SK-N-SH (cell line): ENCODE measurements around the gene NIPAL3. TPM values are rescaled to one million over a fixed set of nuclear protein-coding genes. Genes with fewer than 3 reads are reported as not detected.
A peak's percentile ranks its signal among the peaks of the same experiment; 100 is the strongest.
"Not testable (repeated sequence)": the region's sequence is repeated elsewhere in the genome, so short reads cannot be mapped to it uniquely, and the experiment has no call there.

Experiments used
- CTCF ChIA-PET: fragments of 300-600, 350-600 bp; formaldehyde crosslinking; extraction: SDS; loops from one replicate; lab custom pipeline; 2021; lab: Yijun Ruan, JAX
- POLR2A ChIA-PET: fragments of 350-600 bp; sonication (Branson Sonifier 250); formaldehyde crosslinking; extraction: SDS; loops from one replicate; lab custom pipeline; 2020; ENCODE audit warnings: antibody characterized with exemption, inconsistent platforms; lab: Yijun Ruan, JAX
- DNase-seq: peaks from one replicate; pipeline ENCODE4 v3.0.0; 2012
- H2AFZ ChIP-seq: fragments of 200-600 bp; sonication (generic); 2 replicates; pipeline ENCODE4 v1.8.1; 2016; ENCODE audit warnings: antibody characterized with exemption, mild to moderate bottlenecking, low read depth
- H3F3A ChIP-seq: fragments of 200-600 bp; sonication (generic); replicated peaks from 2 replicates; pipeline ENCODE3; 2016; ENCODE audit warnings: antibody characterized with exemption, mild to moderate bottlenecking; ENCODE audit not compliant: insufficient read depth
- H3K27ac ChIP-seq, 2 experiments: fragments of 200-500 bp in 1 of 2; fragments of 200-600 bp in 1 of 2; sonication (Bioruptor generic) in 1 of 2; sonication (generic), shearing (Covaris generic) in 1 of 2; 2 replicates each; pipeline versions ENCODE4 v1.5.1 to v1.6.1; 2014 to 2016; ENCODE audit warnings: low read depth in 2 of 2, inconsistent platforms in 1 of 2, low read length in 1 of 2, mild to moderate bottlenecking in 1 of 2, mixed read lengths in 1 of 2
- H3K27me3 ChIP-seq: fragments of 200-600 bp; sonication (generic), shearing (Covaris generic); 2 replicates; pipeline ENCODE4 v1.6.1; 2016; ENCODE audit warnings: mixed run types; ENCODE audit not compliant: insufficient read depth
- H3K36me3 ChIP-seq, 2 experiments: fragments of 200-500 bp in 1 of 2; fragments of 200-600 bp in 1 of 2; sonication (Bioruptor generic) in 1 of 2; sonication (generic) in 1 of 2; replicated peaks in 1 of 2; 2 replicates each; pipeline versions ENCODE3 to v1.5.1; 2014 to 2016; ENCODE audit warnings: low read length in 1 of 2, mild to moderate bottlenecking in 1 of 2; ENCODE audit not compliant: insufficient read depth in 2 of 2, control insufficient read depth in 1 of 2
- H3K4me1 ChIP-seq, 2 experiments: fragments of 200-500 bp in 1 of 2; fragments of 200-600 bp in 1 of 2; sonication (Bioruptor generic) in 1 of 2; sonication (generic), shearing (Covaris generic) in 1 of 2; 2 replicates each; pipeline versions ENCODE4 v1.5.1 to v1.6.1; 2014 to 2016; ENCODE audit warnings: low read depth in 1 of 2, low read length in 1 of 2, mixed run types in 1 of 2; ENCODE audit not compliant: insufficient read depth in 2 of 2, control insufficient read depth in 1 of 2
- H3K4me2 ChIP-seq: fragments of 200-600 bp; sonication (generic), shearing (Covaris generic); 2 replicates; pipeline ENCODE4 v1.6.1; 2017; ENCODE audit warnings: mixed run types
- H3K4me3 ChIP-seq, 2 experiments: fragments of 200-500 bp in 1 of 2; fragments of 200-600 bp in 1 of 2; sonication (Bioruptor generic) in 1 of 2; sonication (generic), shearing (Covaris generic) in 1 of 2; 2 replicates each; pipeline versions ENCODE4 v1.5.1 to v1.8.1; 2014 to 2016; ENCODE audit warnings: low read depth in 2 of 2, inconsistent platforms in 1 of 2, low read length in 1 of 2, mild to moderate bottlenecking in 1 of 2, mixed read lengths in 1 of 2, moderate library complexity in 1 of 2
- H3K79me2 ChIP-seq: fragments of 200-600 bp; sonication (generic); 2 replicates; pipeline ENCODE4 v1.8.1; 2017; ENCODE audit warnings: mild to moderate bottlenecking; ENCODE audit not compliant: insufficient read depth
- H3K9ac ChIP-seq: fragments of 200-600 bp; sonication (generic); 2 replicates; pipeline ENCODE4 v1.6.1; 2017; ENCODE audit warnings: mixed run types
- H3K9me2 ChIP-seq: fragments of 200-600 bp; sonication (generic); 2 replicates; pipeline ENCODE4 v1.6.1; 2017; ENCODE audit warnings: mixed run types
- H3K9me3 ChIP-seq: fragments of 200-600 bp; sonication (generic); 2 replicates; pipeline ENCODE4 v1.6.1; 2017; ENCODE audit warnings: mixed run types, mild to moderate bottlenecking, moderate library complexity
- H4K20me1 ChIP-seq: fragments of 200-600 bp; sonication (generic); 2 replicates; pipeline ENCODE4 v1.6.1; 2017; ENCODE audit warnings: mild to moderate bottlenecking, mixed run types; ENCODE audit not compliant: insufficient read depth
- CHD2 ChIP-seq: fragments of 150-350 bp; IDR thresholded peaks from 2 replicates; pipeline ENCODE4 v1.6.1; 2018; ENCODE audit warnings: low read length; ENCODE audit not compliant: partially characterized antibody
- ELF1 ChIP-seq: IDR thresholded peaks from 2 replicates; pipeline ENCODE4 v1.4.0; 2012
- MEF2A ChIP-seq: IDR thresholded peaks from 2 replicates; pipeline ENCODE4 v1.4.0; 2012; ENCODE audit warnings: low read depth, borderline replicate concordance
- MXI1 ChIP-seq: IDR thresholded peaks from 2 replicates; pipeline ENCODE4 v1.6.1; 2012; ENCODE audit warnings: mild to moderate bottlenecking, low read depth, low read length, improper control_type of control experiment
- NFIC ChIP-seq: IDR thresholded peaks from 2 replicates; pipeline ENCODE4 v1.4.0; 2012; ENCODE audit warnings: borderline replicate concordance
- NRF1 ChIP-seq: IDR thresholded peaks from 2 replicates; pipeline ENCODE4 v1.6.1; 2012; ENCODE audit warnings: low read depth, mild to moderate bottlenecking, low read length
- POLR2AphosphoS5 ChIP-seq: IDR thresholded peaks from 2 replicates; pipeline ENCODE4 v1.6.1; 2012; ENCODE audit warnings: low read depth, low read length
- RAD21 ChIP-seq: IDR thresholded peaks from 2 replicates; pipeline ENCODE4 v1.6.1; 2012; ENCODE audit warnings: mild to moderate bottlenecking, low read length
- RCOR1 ChIP-seq: fragments of 150-350 bp; IDR thresholded peaks from 2 replicates; pipeline ENCODE4 v1.6.1; 2017; ENCODE audit warnings: antibody characterized with exemption, low read length
- TAF1 ChIP-seq: IDR thresholded peaks from 2 replicates; pipeline ENCODE4 v1.6.1; 2012; ENCODE audit warnings: low read depth, mild to moderate bottlenecking, low read length, moderate library complexity, borderline replicate concordance
- TCF12 ChIP-seq: IDR thresholded peaks from 2 replicates; pipeline ENCODE4 v1.4.0; 2012
- TEAD4 ChIP-seq: IDR thresholded peaks from 2 replicates; pipeline ENCODE4 v1.4.0; 2012; ENCODE audit warnings: mild to moderate bottlenecking, borderline replicate concordance; ENCODE audit not compliant: insufficient read depth
- WGBS: methylation state at CpG from one replicate; pipeline ENCODE4 v1.1.6; 2017; ENCODE audit warnings: low lambda C conversion rate; 5-methylcytosine and 5-hydroxymethylcytosine counted together
- polyA plus RNA-seq, 3 experiments: library from polyadenylated mRNA; depleted of rRNA; stranded (reverse); fragments of >200 nt; gene quantifications; 2 replicates each; pipeline ENCODE4 v1.2.3, GENCODE V29; 2012
- TF ChIP-seq, protein P1 (sequence below): IDR thresholded peaks from 2 replicates; pipeline ENCODE4 v1.4.0; 2012; ENCODE audit warnings: low read depth, borderline replicate concordance
- TF ChIP-seq, protein P2 (sequence below): IDR thresholded peaks from 2 replicates; pipeline ENCODE4; 2012
- TF ChIP-seq, protein P3 (sequence below): fragments of 200-600 bp; sonication (generic); IDR thresholded peaks from 2 replicates; pipeline ENCODE4 v1.6.1; 2017; ENCODE audit warnings: antibody characterized with exemption, mild to moderate bottlenecking, moderate library complexity

Gene NIPAL3
- polyA plus RNA-seq, 1 of the 3 experiments (the other 2 are of a cell fraction), result 20.3 TPM

DNA sequence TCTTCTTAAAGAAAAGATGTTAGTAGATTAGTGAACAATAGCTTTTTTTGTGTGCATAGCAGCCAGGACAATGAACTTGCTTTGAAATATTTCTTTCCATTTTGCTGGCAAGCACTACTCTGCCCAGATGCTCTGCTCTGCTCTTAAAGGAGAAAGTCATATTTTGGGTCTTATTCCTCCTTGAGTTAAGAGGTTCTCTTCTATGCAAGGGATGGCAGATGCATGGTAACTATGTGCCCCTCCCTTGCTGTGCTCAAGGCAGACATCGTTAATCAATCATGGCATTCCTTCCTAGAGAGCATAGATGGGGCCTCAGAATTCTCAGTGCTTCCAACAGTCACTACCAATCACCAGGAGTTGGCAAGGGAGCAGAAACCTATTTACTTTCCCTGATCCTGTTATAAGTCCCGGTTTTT, 27.6 kb downstream of the NIPAL3 start:
- Histone ChIP-seq H4K20me1 (no peaks in the 10 kb centered on the region), H3K27me3 (no peaks in the 10 kb centered on the region), H3K79me2 (no peaks in the 10 kb centered on the region), H3K9me2 (no peaks in the 10 kb centered on the region), H3K9me3 (no peaks in the 10 kb centered on the region), H3K4me1 (peaks cover 0 to 14% of the 10 kb centered on the region in 2 experiments; a peak in 1 of 4 replicates), H3K27ac (peak overlapping the region in 1 of 2 experiments; percentile 34; a peak in 2 of 4 replicates), H3F3A (no peaks in the 10 kb centered on the region), H2AFZ (no peak overlapping the region), H3K36me3 (peaks cover 0 to 8% of the 10 kb centered on the region in 2 experiments), H3K4me2 (peak overlapping the region; percentile 2; the same call in 1 of the 2 replicates), H3K9ac (no peak overlapping the region), H3K4me3 (no peak overlapping the region)
- ChIA-PET CTCF (interaction anchor here (1.0 to 2.9 kb wide), 2 partner anchors 28 to 293 kb away, joined by 3 to 16 read pairs; partner anchors contain the start of gene NIPAL3), POLR2A (no interaction called here)
- 59% methylated on average over 2 of the region's 2 CpGs for WGBS
- TF ChIP-seq ELF1 (no peak), NFIC (no peak), TAF1 (no peak), RCOR1 (no peak), CHD2 (no peak), MEF2A (no peak), TCF12 (peak; percentile 11; the same call in 1 of the 2 replicates), TEAD4 (no peak), NRF1 (no peak), POLR2AphosphoS5 (no peak), MXI1 (no peak), RAD21 (no peak)
- TF ChIP-seq, protein P1, sequence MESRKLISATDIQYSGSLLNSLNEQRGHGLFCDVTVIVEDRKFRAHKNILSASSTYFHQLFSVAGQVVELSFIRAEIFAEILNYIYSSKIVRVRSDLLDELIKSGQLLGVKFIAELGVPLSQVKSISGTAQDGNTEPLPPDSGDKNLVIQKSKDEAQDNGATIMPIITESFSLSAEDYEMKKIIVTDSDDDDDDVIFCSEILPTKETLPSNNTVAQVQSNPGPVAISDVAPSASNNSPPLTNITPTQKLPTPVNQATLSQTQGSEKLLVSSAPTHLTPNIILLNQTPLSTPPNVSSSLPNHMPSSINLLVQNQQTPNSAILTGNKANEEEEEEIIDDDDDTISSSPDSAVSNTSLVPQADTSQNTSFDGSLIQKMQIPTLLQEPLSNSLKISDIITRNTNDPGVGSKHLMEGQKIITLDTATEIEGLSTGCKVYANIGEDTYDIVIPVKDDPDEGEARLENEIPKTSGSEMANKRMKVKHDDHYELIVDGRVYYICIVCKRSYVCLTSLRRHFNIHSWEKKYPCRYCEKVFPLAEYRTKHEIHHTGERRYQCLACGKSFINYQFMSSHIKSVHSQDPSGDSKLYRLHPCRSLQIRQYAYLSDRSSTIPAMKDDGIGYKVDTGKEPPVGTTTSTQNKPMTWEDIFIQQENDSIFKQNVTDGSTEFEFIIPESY, result no peak
- TF ChIP-seq, protein P2, sequence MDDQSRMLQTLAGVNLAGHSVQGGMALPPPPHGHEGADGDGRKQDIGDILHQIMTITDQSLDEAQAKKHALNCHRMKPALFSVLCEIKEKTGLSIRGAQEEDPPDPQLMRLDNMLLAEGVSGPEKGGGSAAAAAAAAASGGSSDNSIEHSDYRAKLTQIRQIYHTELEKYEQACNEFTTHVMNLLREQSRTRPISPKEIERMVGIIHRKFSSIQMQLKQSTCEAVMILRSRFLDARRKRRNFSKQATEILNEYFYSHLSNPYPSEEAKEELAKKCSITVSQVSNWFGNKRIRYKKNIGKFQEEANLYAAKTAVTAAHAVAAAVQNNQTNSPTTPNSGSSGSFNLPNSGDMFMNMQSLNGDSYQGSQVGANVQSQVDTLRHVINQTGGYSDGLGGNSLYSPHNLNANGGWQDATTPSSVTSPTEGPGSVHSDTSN, result peak; percentile 66; the same call in 1 of the 2 replicates
- TF ChIP-seq, protein P3, sequence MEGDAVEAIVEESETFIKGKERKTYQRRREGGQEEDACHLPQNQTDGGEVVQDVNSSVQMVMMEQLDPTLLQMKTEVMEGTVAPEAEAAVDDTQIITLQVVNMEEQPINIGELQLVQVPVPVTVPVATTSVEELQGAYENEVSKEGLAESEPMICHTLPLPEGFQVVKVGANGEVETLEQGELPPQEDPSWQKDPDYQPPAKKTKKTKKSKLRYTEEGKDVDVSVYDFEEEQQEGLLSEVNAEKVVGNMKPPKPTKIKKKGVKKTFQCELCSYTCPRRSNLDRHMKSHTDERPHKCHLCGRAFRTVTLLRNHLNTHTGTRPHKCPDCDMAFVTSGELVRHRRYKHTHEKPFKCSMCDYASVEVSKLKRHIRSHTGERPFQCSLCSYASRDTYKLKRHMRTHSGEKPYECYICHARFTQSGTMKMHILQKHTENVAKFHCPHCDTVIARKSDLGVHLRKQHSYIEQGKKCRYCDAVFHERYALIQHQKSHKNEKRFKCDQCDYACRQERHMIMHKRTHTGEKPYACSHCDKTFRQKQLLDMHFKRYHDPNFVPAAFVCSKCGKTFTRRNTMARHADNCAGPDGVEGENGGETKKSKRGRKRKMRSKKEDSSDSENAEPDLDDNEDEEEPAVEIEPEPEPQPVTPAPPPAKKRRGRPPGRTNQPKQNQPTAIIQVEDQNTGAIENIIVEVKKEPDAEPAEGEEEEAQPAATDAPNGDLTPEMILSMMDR, result no peak
- DNase-seq, result no peak

DNA sequence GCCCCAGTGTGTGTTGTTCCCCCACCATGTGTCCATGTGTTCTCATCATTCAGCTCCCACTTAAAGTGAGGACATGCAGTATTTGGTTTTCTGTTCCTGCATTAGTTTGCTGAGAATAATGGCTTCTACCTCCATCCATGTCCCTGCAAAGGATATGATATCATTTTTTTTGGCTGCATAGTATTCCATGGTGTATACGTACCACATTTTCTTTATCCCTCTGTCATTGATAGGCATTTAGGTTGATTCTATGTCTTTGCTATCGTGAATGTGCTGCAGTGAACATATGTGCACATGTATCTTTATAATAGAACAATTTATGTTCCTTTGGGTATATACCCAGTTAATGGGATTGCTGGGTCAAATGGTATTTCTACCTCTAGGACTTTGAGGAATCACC, 30.8 kb downstream of the NIPAL3 start:
- DNase-seq, POLR2A ChIA-PET, H3K9me3 ChIP-seq, H3K27me3 ChIP-seq, H3K9me2 ChIP-seq, H3K4me3 ChIP-seq, H2AFZ ChIP-seq, H3K36me3 ChIP-seq, H3K79me2 ChIP-seq, H3F3A ChIP-seq, H3K4me1 ChIP-seq, H4K20me1 ChIP-seq, H3K27ac ChIP-seq, H3K9ac ChIP-seq, H3K4me2 ChIP-seq: not testable (repeated sequence)
- CTCF ChIA-PET, result interaction anchor here (1.3 kb wide), 1 partner anchor 81 kb away, joined by 3 read pairs; no protein-coding TSS in a partner anchor
- WGBS, result 77% methylated on average over 2 of the region's 2 CpGs
